Vagina (tissue), 2 donors: ENCODE measurements around the gene NLGN1. TPM values are rescaled to one million over a fixed set of nuclear protein-coding genes. Genes with fewer than 3 reads are reported as not detected.

ENCODE experiments used
- DNase-seq, 2 donors: peaks; one replicate each; pipeline ENCODE4 v3.0.0-alpha.2; 2017; ENCODE audit errors: extremely low spot score in 2 of 2
- H3K27ac ChIP-seq: fragments of 200-600 bp; sonication (generic); one replicate; pipeline ENCODE4 v1.5.1; 2019
- H3K27me3 ChIP-seq: fragments of 200-600 bp; sonication (generic); one replicate; pipeline ENCODE4 v1.5.1; 2019
- H3K36me3 ChIP-seq, 2 donors: fragments of 200-600 bp; sonication (generic); one replicate each; pipeline ENCODE4 v1.5.1; 2017 to 2019
- H3K4me1 ChIP-seq: fragments of 200-600 bp; sonication (generic); one replicate; pipeline ENCODE4 v1.5.1; 2019
- H3K4me3 ChIP-seq, 2 donors: fragments of 200-600 bp; sonication (generic); 1 replicate in 1 of 2; 2 replicates in 1 of 2; pipeline ENCODE4 v1.5.1; 2016 to 2019
- H3K9me3 ChIP-seq: fragments of 200-600 bp; sonication (generic); one replicate; pipeline ENCODE4 v1.5.1; 2019
- POLR2A ChIP-seq, 2 donors: fragments of 450-650 bp; IDR thresholded peaks; one replicate each; pipeline ENCODE4 v1.6.1; 2017; ENCODE audit warnings: antibody characterized with exemption in 2 of 2, mild to moderate bottlenecking in 2 of 2, moderate library complexity in 2 of 2
- POLR2AphosphoS5 ChIP-seq, 2 donors: sonication (generic); formaldehyde crosslinking; IDR thresholded peaks; one replicate each; pipeline ENCODE4 v1.9.0; 2017; ENCODE audit warnings: antibody characterized with exemption in 2 of 2, mild to moderate bottlenecking in 2 of 2, low read depth in 1 of 2; ENCODE audit not compliant: insufficient read depth in 1 of 2
- intact Hi-C: fragments of 100-400 bp; cut with DNase I; formaldehyde crosslinking; loops from one replicate; pipeline ENCODE4 v1.15.1; 2023
- total RNA-seq: library from RNA; depleted of rRNA; stranded (reverse); fragments of >200 nt; gene quantifications from one replicate; pipeline ENCODE4 v1.2.3, GENCODE V29; 2016
- TF ChIP-seq, protein P1 (sequence below), 3 experiments: fragments of 450-650 bp in 2 of 3; fragments of 200-600 bp in 1 of 3; sonication (generic) in 1 of 3; IDR thresholded peaks; one replicate each; pipeline ENCODE4 v1.5.1; 2017 to 2019; ENCODE audit warnings: antibody characterized with exemption in 3 of 3, mild to moderate bottlenecking in 2 of 3, moderate library complexity in 2 of 3

The NLGN1 gene
- total RNA-seq, 1 donor from 2014 or later: 4.7 TPM

DNA sequence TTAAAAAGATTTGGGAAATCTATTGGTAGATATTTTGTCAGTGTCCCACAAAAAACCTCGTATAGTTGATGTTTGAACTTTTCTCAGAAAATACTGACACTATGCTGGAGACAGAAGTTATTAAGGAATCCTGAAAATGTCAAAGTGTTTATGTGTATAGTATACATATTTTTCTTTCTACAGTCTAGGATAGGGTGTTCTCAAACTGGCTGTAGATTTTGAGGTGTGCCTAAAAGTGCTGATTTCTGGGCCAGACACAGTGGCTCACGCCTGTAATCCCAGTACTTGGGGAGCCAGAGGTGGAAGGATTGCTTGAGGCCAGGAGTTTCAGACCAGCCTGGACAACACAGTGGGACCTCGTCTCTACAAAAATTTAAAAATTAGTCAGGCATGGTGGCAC lies 322.0 kb downstream of the NLGN1 start:
- H3K4me3 ChIP-seq: no peak overlapping the region
- intact Hi-C loops: no loop called here

DNA sequence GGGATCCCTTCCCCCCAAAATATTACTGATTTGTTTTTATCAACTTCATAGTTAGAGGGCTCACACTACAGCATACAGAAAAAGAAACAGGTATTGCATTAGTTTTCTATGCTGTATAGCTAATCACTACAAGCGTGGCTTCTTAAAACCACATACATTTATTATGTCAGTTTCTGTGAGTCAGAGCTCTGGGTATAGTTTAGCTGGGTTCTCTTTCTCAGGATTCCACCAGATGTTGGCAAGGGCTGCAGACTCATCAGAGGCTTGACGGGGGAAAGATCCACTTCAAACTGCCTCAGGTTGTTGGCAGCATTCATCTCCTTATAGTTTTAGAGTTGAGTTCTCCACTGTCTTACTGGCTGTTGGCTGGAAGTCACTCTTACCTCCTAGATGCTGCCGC lies 328.0 kb downstream of the NLGN1 start:
- no peaks in the 10 kb centered on the region for H3K27me3 ChIP-seq

More for the DNA sequence above, 322.0 kb downstream of the NLGN1 start:
- H3K9me3 ChIP-seq: no peaks in the 10 kb centered on the region
- no peak for DNase-seq
- no peaks in the 10 kb centered on the region for H3K27me3 ChIP-seq
- H3K27ac ChIP-seq: no peak overlapping the region
- TF ChIP-seq, protein P1, sequence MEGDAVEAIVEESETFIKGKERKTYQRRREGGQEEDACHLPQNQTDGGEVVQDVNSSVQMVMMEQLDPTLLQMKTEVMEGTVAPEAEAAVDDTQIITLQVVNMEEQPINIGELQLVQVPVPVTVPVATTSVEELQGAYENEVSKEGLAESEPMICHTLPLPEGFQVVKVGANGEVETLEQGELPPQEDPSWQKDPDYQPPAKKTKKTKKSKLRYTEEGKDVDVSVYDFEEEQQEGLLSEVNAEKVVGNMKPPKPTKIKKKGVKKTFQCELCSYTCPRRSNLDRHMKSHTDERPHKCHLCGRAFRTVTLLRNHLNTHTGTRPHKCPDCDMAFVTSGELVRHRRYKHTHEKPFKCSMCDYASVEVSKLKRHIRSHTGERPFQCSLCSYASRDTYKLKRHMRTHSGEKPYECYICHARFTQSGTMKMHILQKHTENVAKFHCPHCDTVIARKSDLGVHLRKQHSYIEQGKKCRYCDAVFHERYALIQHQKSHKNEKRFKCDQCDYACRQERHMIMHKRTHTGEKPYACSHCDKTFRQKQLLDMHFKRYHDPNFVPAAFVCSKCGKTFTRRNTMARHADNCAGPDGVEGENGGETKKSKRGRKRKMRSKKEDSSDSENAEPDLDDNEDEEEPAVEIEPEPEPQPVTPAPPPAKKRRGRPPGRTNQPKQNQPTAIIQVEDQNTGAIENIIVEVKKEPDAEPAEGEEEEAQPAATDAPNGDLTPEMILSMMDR (IDR thresholded peaks at IDR 0.05): no peak
- TF ChIP-seq POLR2A (IDR thresholded peaks at IDR 0.05) (no peak), POLR2AphosphoS5 (IDR thresholded peaks at IDR 0.05; ENCODE audit: insufficient read depth in 1 of 2, low read depth in 1 of 2) (no peak)
- no peaks in the 10 kb centered on the region for H3K36me3 ChIP-seq
- H3K4me1 ChIP-seq: no peaks in the 10 kb centered on the region

DNA sequence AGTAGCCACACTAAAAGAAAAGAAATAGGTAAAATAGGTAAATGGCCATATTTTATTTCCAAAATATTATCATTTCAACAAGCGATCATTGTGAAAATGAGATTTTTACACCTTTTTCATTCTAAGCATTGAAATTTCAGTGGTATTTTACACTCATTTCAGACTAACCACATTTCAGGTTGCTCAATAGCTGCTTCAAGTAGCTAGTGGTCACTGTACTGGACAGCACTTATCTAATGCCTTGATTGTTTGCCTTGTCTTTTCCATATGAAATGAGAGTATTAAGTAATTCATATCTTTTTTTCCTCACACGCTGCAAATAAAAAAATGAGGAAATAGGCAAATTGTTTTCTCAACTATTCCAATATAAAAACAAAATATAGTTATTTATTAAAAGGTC lies 332.8 kb downstream of the NLGN1 start:
- intact Hi-C loops: no loop called here
- Histone ChIP-seq H3K9me3 (no peaks in the 10 kb centered on the region), H3K27ac (no peak overlapping the region), H3K27me3 (no peaks in the 10 kb centered on the region), H3K36me3 (no peaks in the 10 kb centered on the region), H3K4me3 (no peak overlapping the region), H3K4me1 (no peaks in the 10 kb centered on the region)
- TF ChIP-seq POLR2AphosphoS5 (IDR thresholded peaks at IDR 0.05; ENCODE audit: insufficient read depth in 1 of 2, low read depth in 1 of 2): no peak
- TF ChIP-seq POLR2A (IDR thresholded peaks at IDR 0.05): no peak
- TF ChIP-seq, protein P1 (IDR thresholded peaks at IDR 0.05): no peak
- DNase-seq: no peak

More for the DNA sequence above, 328.0 kb downstream of the NLGN1 start:
- no peak for DNase-seq
- Histone ChIP-seq H3K36me3 (no peaks in the 10 kb centered on the region), H3K4me3 (no peak overlapping the region), H3K4me1 (no peaks in the 10 kb centered on the region), H3K9me3 (no peaks in the 10 kb centered on the region), H3K27ac (no peak overlapping the region)
- TF ChIP-seq POLR2AphosphoS5 (IDR thresholded peaks at IDR 0.05; ENCODE audit: insufficient read depth in 1 of 2, low read depth in 1 of 2): no peak
- no peak for TF ChIP-seq POLR2A (IDR thresholded peaks at IDR 0.05)
- TF ChIP-seq, protein P1 (IDR thresholded peaks at IDR 0.05): no peak
- intact Hi-C loops: no loop called here

DNA sequence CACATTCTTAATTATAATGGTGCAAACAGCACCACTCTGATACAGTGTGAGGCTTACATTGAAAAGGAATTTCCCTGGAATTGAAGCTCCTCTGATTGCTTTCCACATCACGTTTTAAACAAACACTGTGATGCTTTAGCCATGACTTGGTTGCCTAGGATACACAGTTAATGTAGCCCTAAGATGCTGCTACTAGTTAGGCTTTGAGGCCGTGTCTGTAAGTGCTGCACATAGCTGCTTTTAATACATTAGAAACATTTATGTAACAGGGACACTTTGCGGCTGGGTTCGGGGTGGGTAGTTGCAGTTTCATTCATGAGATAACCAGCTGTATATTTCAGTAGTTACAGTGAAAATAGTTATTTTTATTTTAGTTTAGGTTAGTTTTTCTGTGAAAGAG lies 334.7 kb downstream of the NLGN1 start:
- Histone ChIP-seq H3K9me3 (no peaks in the 10 kb centered on the region), H3K36me3 (no peaks in the 10 kb centered on the region), H3K4me1 (no peaks in the 10 kb centered on the region), H3K27me3 (no peaks in the 10 kb centered on the region), H3K27ac (no peak overlapping the region), H3K4me3 (no peak overlapping the region)
- TF ChIP-seq POLR2AphosphoS5 (IDR thresholded peaks at IDR 0.05; ENCODE audit: insufficient read depth in 1 of 2, low read depth in 1 of 2): no peak
- TF ChIP-seq POLR2A (IDR thresholded peaks at IDR 0.05): no peak
- TF ChIP-seq, protein P1 (IDR thresholded peaks at IDR 0.05): no peak
- no peak for DNase-seq
- intact Hi-C loops: no loop called here

DNA sequence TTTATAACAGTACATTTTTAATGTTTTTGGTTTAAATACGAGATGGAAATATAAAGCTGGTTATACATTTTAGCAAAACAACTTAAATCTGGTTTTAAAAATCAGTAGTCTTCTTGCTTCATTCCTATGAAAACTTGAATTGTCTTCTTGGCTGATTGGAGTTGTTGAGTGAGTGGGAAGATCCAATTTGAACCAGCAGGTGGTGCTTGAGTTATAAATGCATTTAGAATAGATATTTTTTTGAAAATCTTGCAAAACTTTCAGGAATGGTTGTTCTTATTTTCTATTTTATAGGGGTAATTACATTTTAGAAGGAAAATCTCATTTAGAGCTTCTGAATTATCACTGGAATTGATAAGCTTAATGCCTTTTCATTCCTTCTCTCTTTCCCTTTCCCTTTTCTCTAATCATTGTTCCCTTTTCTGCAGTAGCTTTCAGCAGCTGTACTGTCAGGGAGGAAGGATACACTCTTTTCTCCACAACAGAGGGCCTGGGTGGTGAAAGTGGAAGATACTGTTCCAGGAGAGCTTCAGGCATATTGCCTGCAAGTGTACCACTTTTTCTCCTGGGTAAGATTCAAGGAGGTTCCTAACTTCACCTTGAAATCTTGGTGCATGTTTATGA lies 335.6 kb downstream of the NLGN1 start:
- Histone ChIP-seq H3K27me3 (no peaks in the 10 kb centered on the region), H3K9me3 (no peaks in the 10 kb centered on the region), H3K27ac (no peak overlapping the region), H3K4me1 (no peaks in the 10 kb centered on the region), H3K36me3 (no peaks in the 10 kb centered on the region), H3K4me3 (no peak overlapping the region)
- TF ChIP-seq POLR2AphosphoS5 (IDR thresholded peaks at IDR 0.05; ENCODE audit: insufficient read depth in 1 of 2, low read depth in 1 of 2): no peak
- TF ChIP-seq, protein P1 (IDR thresholded peaks at IDR 0.05): no peak
- no peak for TF ChIP-seq POLR2A (IDR thresholded peaks at IDR 0.05)
- no peak for DNase-seq
- intact Hi-C loops: no loop called here
